H1 (cell line): ENCODE data around the gene CXorf49.
"Not testable (repeated sequence)": the region's sequence is repeated elsewhere in the genome, so short reads cannot be mapped to it uniquely, and the experiment has no call there.

ENCODE experiments used
- ASH2L ChIP-seq: fragments of 200-600, 300-600 bp; sonication (generic); IDR thresholded peaks from one replicate; pipeline ENCODE4 v1.7.1; 2017; ENCODE audit warnings: low read length
- ATF3 ChIP-seq: IDR thresholded peaks from 2 replicates; pipeline ENCODE4 v1.6.1; 2011; ENCODE audit warnings: low read depth, mild to moderate bottlenecking, low read length; ENCODE audit not compliant: insufficient read depth
- BACH1 ChIP-seq: IDR thresholded peaks from 2 replicates; pipeline ENCODE4 v1.6.1; 2012; ENCODE audit warnings: low read length, improper control_type of control experiment
- BCL11A ChIP-seq, 2 experiments: IDR thresholded peaks; one replicate each; pipeline ENCODE4 v1.6.1; 2011; ENCODE audit warnings: low read depth in 2 of 2, low read length in 2 of 2, mild to moderate bottlenecking in 2 of 2
- BRCA1 ChIP-seq: IDR thresholded peaks from 2 replicates; pipeline ENCODE4 v1.6.1; 2012; ENCODE audit warnings: low read depth, low read length, improper control_type of control experiment
- CTCF ChIP-seq, 3 experiments: IDR thresholded peaks; 1 replicate in 2 of 3; 2 replicates in 1 of 3; pipeline versions ENCODE4 v1.5.1 to v1.6.1; 2011; ENCODE audit warnings: low read length in 3 of 3, mild to moderate bottlenecking in 3 of 3, inconsistent platforms in 2 of 3, low read depth in 1 of 3, moderate library complexity in 1 of 3; ENCODE audit not compliant: insufficient read depth in 1 of 3; ENCODE audit errors: control extremely low read depth in 1 of 3
- EZH2 ChIP-seq: fragments of 200-600 bp; sonication (generic); IDR thresholded peaks from 2 replicates; pipeline ENCODE4 v1.7.1; 2012; ENCODE audit warnings: low read depth, mild to moderate bottlenecking, moderate library complexity, low read length, inconsistent platforms; ENCODE audit not compliant: severe bottlenecking
- JUND ChIP-seq: IDR thresholded peaks from 2 replicates; pipeline ENCODE4 v1.6.1; 2011; ENCODE audit warnings: mild to moderate bottlenecking, improper control_type of control experiment, low read length
- MAX ChIP-seq: IDR thresholded peaks from 2 replicates; pipeline ENCODE4 v1.6.1; 2012; ENCODE audit warnings: inconsistent platforms
- NRF1 ChIP-seq: IDR thresholded peaks from 2 replicates; pipeline ENCODE4 v1.6.1; 2011; ENCODE audit warnings: mild to moderate bottlenecking, low read depth, low read length, improper control_type of control experiment
- POLR2A ChIP-seq, 2 experiments: IDR thresholded peaks; 1 replicate in 1 of 2; 2 replicates in 1 of 2; pipeline ENCODE4 v1.6.1; 2011; ENCODE audit warnings: low read depth in 2 of 2, low read length in 2 of 2, mild to moderate bottlenecking in 2 of 2; ENCODE audit errors: control extremely low read depth in 1 of 2
- RAD21 ChIP-seq, 2 experiments: IDR thresholded peaks in 1 of 2; conservative IDR thresholded peaks in 1 of 2; 2 replicates each; pipeline ENCODE4 v1.6.1; 2011; ENCODE audit warnings: low read depth in 2 of 2, low read length in 2 of 2, improper control_type of control experiment in 1 of 2, inconsistent platforms in 1 of 2, mild to moderate bottlenecking in 1 of 2, moderate library complexity in 1 of 2
- SP1 ChIP-seq: IDR thresholded peaks from 2 replicates; pipeline ENCODE4 v1.6.1; 2011; ENCODE audit warnings: low read depth, low read length

GRCh38 chrX:71675636-71676035, 42.4 kb downstream of the CXorf49 start:
- not testable (repeated sequence) for TF ChIP-seq POLR2A (IDR thresholded peaks at IDR 0.05; ENCODE audit: control extremely low read depth in 1 of 2, low read depth in 2 of 2, low read length in 2 of 2); NRF1; ATF3; CTCF (IDR thresholded peaks at IDR 0.05; ENCODE audit: control extremely low read depth in 1 of 3, insufficient read depth in 1 of 3, low read depth in 1 of 3, low read length in 3 of 3); BACH1; RAD21 (IDR thresholded peaks at IDR 0.05 in 1 of 2, conservative IDR thresholded peaks at IDR 0.05 in 1 of 2; ENCODE audit: low read depth in 2 of 2, low read length in 2 of 2); MAX; JUND; BCL11A (IDR thresholded peaks at IDR 0.05; ENCODE audit: low read depth in 2 of 2, low read length in 2 of 2); EZH2; SP1; ASH2L; BRCA1
